Activated T-cell treated with anti-CD3 and anti-CD28 coated beads, Interleukin-2, amount 50 U/mL, for 48 hours (primary cell): ENCODE results near the gene THUMPD2.
"Not testable (repeated sequence)": the region's sequence is repeated elsewhere in the genome, so short reads cannot be mapped to it uniquely, and the experiment has no call there.

Experiments used
- DNase-seq, 2 experiments: peaks; one replicate each; pipeline ENCODE4 v3.0.0-alpha.2; 2020

The THUMPD2 gene, protein sequence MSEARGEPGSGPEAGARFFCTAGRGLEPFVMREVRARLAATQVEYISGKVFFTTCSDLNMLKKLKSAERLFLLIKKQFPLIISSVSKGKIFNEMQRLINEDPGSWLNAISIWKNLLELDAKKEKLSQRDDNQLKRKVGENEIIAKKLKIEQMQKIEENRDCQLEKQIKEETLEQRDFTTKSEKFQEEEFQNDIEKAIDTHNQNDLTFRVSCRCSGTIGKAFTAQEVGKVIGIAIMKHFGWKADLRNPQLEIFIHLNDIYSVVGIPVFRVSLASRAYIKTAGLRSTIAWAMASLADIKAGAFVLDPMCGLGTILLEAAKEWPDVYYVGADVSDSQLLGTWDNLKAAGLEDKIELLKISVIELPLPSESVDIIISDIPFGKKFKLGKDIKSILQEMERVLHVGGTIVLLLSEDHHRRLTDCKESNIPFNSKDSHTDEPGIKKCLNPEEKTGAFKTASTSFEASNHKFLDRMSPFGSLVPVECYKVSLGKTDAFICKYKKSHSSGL

GRCh38 chr2:39778775-39779340 is at the start of gene THUMPD2:
Gene THUMPD2, minus strand, starts transcription at chr2:39779258. Its CDS starts 19 bp downstream, at chr2:39779239.
- peak; percentile 74 to 83 for DNase-seq

- DNase-seq, result no peak
These were observed 42.8 kb upstream of the THUMPD2 start for GRCh38 chr2:39821871-39822270.

- no peak for DNase-seq
These were observed 37.8 kb upstream of the THUMPD2 start for GRCh38 chr2:39816845-39817244.

GRCh38 chr2:39816428-39816827 is 37.4 kb upstream of the THUMPD2 start:
- DNase-seq, result no peak

GRCh38 chr2:39805936-39806608 is 27.0 kb upstream of the THUMPD2 start:
- DNase-seq, result no peak

DNA sequence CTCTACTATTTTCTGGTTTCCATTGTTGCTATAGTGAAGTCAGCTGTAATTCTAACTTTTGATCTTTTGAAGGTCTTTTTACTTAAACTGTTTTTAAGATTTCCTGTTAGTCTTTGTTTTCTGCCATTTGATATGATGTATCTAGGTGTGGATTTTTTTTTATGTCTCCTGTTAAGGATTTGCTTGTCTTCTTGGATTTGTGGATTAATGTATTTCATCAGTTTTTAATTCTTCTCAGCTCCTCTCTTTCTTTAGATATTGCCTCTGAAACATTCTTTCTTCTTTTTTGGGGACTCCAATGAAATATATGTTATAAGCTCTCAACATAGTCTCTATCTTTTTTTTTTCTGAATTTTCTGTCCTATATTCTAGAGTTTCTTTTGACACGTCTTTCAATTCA is 24.8 kb upstream of the THUMPD2 start:
- no peak for DNase-seq

- DNase-seq, result no peak
These were observed 21.7 kb upstream of the THUMPD2 start for GRCh38 chr2:39800752-39801151.

DNA sequence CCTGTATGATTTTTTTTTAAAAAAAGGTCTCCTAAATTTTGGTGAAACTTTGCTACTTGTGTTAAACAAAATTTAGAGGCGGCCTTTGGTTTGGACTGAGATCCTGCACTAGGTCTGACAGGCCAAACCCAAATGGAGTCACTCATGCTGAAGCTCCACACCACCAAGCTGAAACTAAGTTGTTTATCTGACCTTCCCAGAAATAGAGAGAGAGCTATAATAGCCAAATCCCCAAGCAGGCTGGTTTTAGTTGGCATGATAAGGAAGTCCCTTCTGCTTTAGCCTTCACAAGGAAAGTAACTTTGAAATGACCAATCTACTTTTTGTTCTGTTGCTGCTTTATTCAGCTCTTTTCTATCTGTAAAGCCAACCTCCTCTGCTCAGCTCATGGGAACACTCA is 17.1 kb upstream of the THUMPD2 start:
- DNase-seq, result no peak

DNA sequence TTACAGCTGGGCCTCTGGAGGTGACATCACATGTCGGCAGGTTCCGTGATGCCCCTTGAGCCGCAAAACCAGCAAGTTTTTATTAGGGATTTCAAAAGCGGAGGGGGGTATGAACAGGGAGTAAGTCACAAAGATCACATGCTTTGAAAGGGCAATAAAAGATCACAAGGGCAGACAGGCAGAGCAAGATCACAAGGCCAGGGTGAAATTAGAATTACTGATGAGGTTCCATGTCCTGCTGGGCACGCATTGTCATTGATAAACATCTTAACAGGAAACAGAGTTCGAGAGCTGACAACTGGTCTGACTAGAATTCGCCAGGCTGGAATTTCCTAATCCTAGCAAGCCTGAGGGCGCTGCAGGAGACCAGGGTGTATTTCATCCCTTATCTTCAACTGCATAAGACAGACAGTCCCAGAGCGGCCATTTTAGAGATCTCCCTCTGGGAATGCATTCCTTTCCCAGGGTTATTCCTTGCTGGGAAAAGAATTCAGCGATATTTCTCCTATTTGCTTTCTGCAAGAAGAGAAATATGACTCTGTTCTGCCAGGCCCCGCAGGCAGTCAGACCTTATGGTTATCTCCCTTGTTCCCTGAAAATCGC is 11.3 kb upstream of the THUMPD2 start:
- not testable (repeated sequence) for DNase-seq

DNA sequence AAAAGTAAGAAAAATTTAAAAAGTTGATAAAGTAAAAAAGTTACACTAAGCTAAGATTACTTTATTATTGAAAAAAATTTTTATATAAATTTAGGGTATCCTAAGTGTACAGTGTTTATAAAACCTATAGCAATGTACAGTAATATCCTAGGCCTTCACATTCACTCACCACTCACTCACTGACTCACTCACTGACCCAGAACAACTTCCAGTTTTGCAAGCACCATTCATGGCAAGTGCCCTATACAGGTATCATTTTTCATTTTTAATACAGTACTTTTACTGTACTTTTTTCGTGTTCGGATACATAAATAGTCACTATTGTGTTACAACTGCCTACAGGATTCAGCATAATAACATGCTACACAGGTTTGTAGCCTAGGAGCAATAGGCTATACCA is 8.9 kb upstream of the THUMPD2 start:
- no peak for DNase-seq

GRCh38 chr2:39786761-39787522 is 7.9 kb upstream of the THUMPD2 start:
- DNase-seq, result no peak

DNA sequence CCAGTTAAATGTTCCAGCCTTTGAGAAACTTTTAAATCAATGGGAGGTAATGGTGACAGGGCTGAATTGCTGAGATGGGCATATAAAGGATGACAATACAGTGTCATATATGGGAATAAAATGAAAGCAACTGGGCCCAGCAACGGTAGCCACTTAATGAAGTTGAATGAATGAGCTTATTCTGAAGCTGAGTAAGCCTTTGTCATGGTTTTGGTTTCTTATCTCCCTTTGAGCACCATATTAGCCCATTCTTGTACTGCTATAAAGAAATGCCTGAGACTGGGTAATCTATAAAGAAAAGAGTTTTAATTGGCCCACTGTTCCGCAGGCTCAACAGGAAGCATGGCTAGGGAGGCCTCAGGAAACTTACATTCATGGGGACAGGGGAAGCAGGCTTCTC is 3.5 kb upstream of the THUMPD2 start:
- DNase-seq, result no peak

GRCh38 chr2:39781697-39782096 is 2.6 kb upstream of the THUMPD2 start:
- DNase-seq, result no peak

- DNase-seq, result peak in 1 of 2 experiments; percentile 31
These were observed 2.0 kb upstream of the THUMPD2 start for GRCh38 chr2:39780825-39781600.

- no peak for DNase-seq
These were observed 869 bp upstream of the THUMPD2 start for GRCh38 chr2:39779927-39780326.

DNA sequence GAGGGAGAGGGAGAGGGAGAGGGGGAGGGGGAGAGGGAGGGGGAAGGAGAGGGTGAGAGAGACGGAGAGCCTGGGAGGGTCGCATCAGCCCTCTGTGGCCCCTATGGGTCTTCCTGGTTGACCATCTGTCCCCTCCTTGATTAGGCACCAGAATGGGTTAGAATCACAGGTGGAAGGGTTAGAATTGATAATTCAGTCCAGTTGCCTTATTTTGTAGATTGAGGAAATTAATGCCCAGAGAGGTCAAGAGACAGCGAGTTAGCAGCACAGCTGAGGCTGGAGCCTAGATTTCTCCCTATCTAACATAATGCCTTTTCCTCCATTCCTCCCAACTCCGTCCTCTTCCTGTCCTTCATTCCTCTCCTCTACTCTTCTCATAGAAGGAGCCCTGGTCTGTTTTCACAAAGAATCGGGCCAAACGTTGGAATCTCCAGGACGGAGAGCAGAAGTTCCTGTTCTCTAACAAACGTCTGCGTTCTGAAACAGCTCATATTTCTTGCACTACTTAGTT is 338 bp upstream of the THUMPD2 start:
- no peak for DNase-seq

DNA sequence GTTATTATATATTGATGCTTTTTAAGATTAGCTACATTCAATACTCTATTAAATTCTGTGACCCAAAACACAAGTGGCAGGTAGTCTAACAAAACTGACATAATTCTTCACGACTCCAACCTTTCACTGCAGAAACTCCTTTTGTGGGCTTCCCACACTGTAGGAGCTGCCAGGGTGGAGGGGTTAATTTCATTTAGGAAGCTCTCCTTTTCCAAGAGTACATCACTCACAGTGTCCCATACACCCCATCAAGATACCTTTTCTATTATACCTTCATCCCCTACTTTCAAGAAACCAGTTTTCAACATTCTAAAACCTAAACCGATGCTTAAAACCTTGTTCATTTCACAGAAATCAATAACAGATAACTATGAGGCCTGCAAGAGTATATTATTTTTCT is 825 bp downstream of the THUMPD2 start:
- DNase-seq, result no peak

DNA sequence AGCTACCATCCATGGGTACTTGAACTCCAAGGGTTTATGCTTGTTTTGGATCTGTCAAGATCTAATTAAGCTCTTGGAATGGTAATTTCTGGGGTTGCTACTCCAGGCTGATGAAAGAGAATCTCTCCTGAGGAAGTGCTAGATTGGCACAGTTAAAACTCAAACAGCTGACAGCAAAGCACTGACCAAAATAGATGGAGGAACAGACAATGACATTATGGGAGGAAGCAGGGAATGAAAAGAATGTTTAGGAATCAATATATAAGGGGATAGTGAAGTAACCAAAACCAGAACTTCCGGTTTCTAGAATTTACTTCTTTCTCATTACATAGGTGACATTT is 6.3 kb downstream of the THUMPD2 start:
- no peak for DNase-seq

DNA sequence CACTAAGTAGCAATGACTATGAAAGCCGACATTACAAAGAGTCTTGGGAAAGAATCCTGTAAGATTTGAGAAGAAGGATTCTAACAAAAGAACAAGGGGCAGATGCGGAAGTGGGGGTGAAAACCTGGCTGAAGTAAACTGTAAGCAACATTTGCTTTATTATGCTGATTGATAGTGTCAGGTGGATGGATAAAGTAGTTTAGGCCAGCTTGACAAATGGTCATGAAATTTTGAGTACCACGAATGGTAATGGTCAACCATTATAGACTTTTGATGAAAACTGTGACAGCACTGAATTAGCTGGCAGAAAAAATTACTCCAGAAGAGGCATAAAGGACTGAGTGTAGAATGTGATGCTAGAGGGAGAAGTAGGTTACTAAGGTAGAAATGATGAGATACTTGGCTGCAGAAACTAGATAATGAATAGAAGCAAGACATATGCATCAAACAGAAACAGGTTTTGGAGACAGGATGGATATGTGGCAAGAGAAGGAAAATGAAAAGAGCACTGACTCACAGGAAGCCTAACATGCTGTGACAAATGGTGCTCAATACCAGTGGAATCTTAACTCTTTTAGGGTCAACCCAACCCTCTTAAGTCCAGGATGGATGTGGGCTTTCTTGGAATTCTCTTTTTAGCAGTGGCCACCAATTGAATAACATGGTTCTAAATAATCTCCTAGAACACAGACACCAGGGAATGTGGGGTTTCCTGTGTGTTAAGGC is 6.8 kb downstream of the THUMPD2 start:
- DNase-seq, result no peak

- DNase-seq, result no peak
These were observed 16.6 kb downstream of the THUMPD2 start for GRCh38 chr2:39762448-39762847.

GRCh38 chr2:39757156-39757555 is 21.9 kb downstream of the THUMPD2 start:
- no peak for DNase-seq
